OCI-LY1 (cell line): Measurements from ENCODE around the gene INTS2.
"Not testable (repeated sequence)": the region's sequence is repeated elsewhere in the genome, so short reads cannot be mapped to it uniquely, and the experiment has no call there.

Experiments
- H2AFZ ChIP-seq: fragments of 200-600 bp; sonication (generic), shearing (Covaris generic); 2 replicates; pipeline ENCODE4 v1.6.0; 2014; ENCODE audit warnings: antibody characterized with exemption, mild to moderate bottlenecking, low read length
- H3F3A ChIP-seq: fragments of 200-600 bp; sonication (generic), shearing (Covaris generic); 2 replicates; pipeline ENCODE4 v1.6.0; 2014; ENCODE audit warnings: mild to moderate bottlenecking, antibody characterized with exemption, low read length, moderate library complexity; ENCODE audit not compliant: insufficient read depth
- H3K27ac ChIP-seq: fragments of 200-600 bp; sonication (generic); 2 replicates; pipeline ENCODE4 v1.5.1; 2014; ENCODE audit warnings: low read length, mixed run types, mild to moderate bottlenecking, low read depth; ENCODE audit not compliant: poor library complexity, severe bottlenecking
- H3K27me3 ChIP-seq: fragments of 200-600 bp; sonication (generic); 2 replicates; pipeline ENCODE4 v1.6.0; 2014; ENCODE audit warnings: antibody characterized with exemption, mild to moderate bottlenecking, low read length, moderate library complexity; ENCODE audit not compliant: insufficient read depth
- H3K36me3 ChIP-seq: fragments of 200-600 bp; sonication (generic); 2 replicates; pipeline ENCODE4 v1.6.1; 2014; ENCODE audit warnings: mild to moderate bottlenecking, antibody characterized with exemption, low read length, moderate library complexity, mixed read lengths; ENCODE audit not compliant: insufficient read depth
- H3K4me1 ChIP-seq: fragments of 200-600 bp; sonication (generic); 2 replicates; pipeline ENCODE4 v1.5.1; 2014; ENCODE audit warnings: mild to moderate bottlenecking, low read length, moderate library complexity; ENCODE audit not compliant: insufficient read depth, severe bottlenecking
- H3K4me2 ChIP-seq: fragments of 200-600 bp; sonication (generic), shearing (Covaris generic); 2 replicates; pipeline ENCODE4 v1.6.1; 2014; ENCODE audit warnings: low read length
- H3K4me3 ChIP-seq: fragments of 200-600 bp; sonication (generic); 2 replicates; pipeline ENCODE4 v1.5.1; 2014; ENCODE audit warnings: low read length, low read depth, mild to moderate bottlenecking, mixed read lengths; ENCODE audit not compliant: poor library complexity, severe bottlenecking
- H3K79me2 ChIP-seq: fragments of 200-600 bp; shearing (Covaris generic); 2 replicates; pipeline ENCODE4 v1.6.1; 2016; ENCODE audit warnings: mixed run types, low read length, mixed read lengths; ENCODE audit not compliant: insufficient read depth
- H3K9ac ChIP-seq: fragments of 200-600 bp; sonication (generic), shearing (Covaris generic); 2 replicates; pipeline ENCODE4 v1.6.1; 2014; ENCODE audit warnings: mild to moderate bottlenecking, low read length, mixed read lengths
- H3K9me2 ChIP-seq: fragments of 200-600 bp; sonication (generic), shearing (Covaris generic); 2 replicates; pipeline ENCODE4 v1.6.1; 2014; ENCODE audit warnings: low read depth, mild to moderate bottlenecking, low read length, mixed read lengths
- H3K9me3 ChIP-seq: fragments of 200-600 bp; shearing (Covaris generic); 2 replicates; pipeline ENCODE4 v1.6.1; 2014; ENCODE audit warnings: low read length, mixed read lengths
- H4K20me1 ChIP-seq: fragments of 200-600 bp; sonication (generic), shearing (Covaris generic); 2 replicates; pipeline ENCODE4 v1.6.0; 2016; ENCODE audit warnings: mild to moderate bottlenecking, low read length; ENCODE audit not compliant: insufficient read depth
- EZH2 ChIP-seq: fragments of 200-600 bp; sonication (generic), shearing (Covaris generic); IDR thresholded peaks from 2 replicates; pipeline ENCODE4 v1.8.0; 2017; ENCODE audit warnings: borderline replicate concordance, mixed run types, mild to moderate bottlenecking, antibody characterized with exemption, low read length, moderate library complexity, mixed read lengths
- TF ChIP-seq, protein P1 (sequence below): fragments of 200-600 bp; sonication (generic), shearing (Covaris generic); IDR thresholded peaks from 2 replicates; pipeline ENCODE4 v1.5.1; 2017; ENCODE audit warnings: mild to moderate bottlenecking, antibody characterized with exemption, low read length, moderate library complexity, mixed read lengths

Gene INTS2

DNA sequence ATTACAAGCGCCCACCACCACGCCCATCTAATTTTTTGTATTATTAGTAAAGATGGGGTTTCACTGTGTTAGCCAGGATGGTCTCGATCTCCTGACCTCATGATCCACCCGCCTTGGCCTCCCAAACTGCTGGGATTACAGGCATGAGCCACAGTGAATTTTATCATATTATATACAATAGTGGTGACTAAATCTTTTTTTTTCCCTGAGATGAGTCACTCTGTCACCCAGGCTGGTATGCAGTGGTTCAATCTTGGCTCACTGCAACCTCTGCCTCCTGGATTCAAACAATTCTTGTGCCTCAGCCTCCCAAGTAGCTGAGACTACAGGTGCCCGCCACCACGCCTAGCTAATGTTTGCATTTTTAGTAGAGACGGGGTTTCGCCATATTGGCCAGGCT is 41.9 kb downstream of the INTS2 start:
- H3K79me2 ChIP-seq, H3K4me3 ChIP-seq: not testable (repeated sequence)
- H3K36me3 ChIP-seq, result peaks cover 55% of the 10 kb centered on the region

GRCh38 chr17:61884864-61885263 is 42.9 kb downstream of the INTS2 start:
- H3K36me3 ChIP-seq, result peaks cover 59% of the 10 kb centered on the region
- H3K9me3 ChIP-seq, result no peaks in the 10 kb centered on the region
- TF ChIP-seq, protein P1, sequence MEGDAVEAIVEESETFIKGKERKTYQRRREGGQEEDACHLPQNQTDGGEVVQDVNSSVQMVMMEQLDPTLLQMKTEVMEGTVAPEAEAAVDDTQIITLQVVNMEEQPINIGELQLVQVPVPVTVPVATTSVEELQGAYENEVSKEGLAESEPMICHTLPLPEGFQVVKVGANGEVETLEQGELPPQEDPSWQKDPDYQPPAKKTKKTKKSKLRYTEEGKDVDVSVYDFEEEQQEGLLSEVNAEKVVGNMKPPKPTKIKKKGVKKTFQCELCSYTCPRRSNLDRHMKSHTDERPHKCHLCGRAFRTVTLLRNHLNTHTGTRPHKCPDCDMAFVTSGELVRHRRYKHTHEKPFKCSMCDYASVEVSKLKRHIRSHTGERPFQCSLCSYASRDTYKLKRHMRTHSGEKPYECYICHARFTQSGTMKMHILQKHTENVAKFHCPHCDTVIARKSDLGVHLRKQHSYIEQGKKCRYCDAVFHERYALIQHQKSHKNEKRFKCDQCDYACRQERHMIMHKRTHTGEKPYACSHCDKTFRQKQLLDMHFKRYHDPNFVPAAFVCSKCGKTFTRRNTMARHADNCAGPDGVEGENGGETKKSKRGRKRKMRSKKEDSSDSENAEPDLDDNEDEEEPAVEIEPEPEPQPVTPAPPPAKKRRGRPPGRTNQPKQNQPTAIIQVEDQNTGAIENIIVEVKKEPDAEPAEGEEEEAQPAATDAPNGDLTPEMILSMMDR, result no peak
- TF ChIP-seq EZH2, result no peak
- no peak overlapping the region for H3K4me3 ChIP-seq
- no peak overlapping the region for H3K4me2 ChIP-seq
- H3K79me2 ChIP-seq, result no peaks in the 10 kb centered on the region
- no peaks in the 10 kb centered on the region for H3K27me3 ChIP-seq
- H3K27ac ChIP-seq, result no peak overlapping the region
- H4K20me1 ChIP-seq, result no peaks in the 10 kb centered on the region
- no peak overlapping the region for H3K9ac ChIP-seq
- no peak overlapping the region for H2AFZ ChIP-seq
- no peaks in the 10 kb centered on the region for H3K4me1 ChIP-seq
- no peaks in the 10 kb centered on the region for H3K9me2 ChIP-seq
- no peaks in the 10 kb centered on the region for H3F3A ChIP-seq

More for the DNA sequence above, 41.9 kb downstream of the INTS2 start:
- H3K27ac ChIP-seq, H3K9ac ChIP-seq, H3K9me3 ChIP-seq, H2AFZ ChIP-seq, H3K27me3 ChIP-seq, H3K4me2 ChIP-seq, H3F3A ChIP-seq, H4K20me1 ChIP-seq, H3K4me1 ChIP-seq, H3K9me2 ChIP-seq: not testable (repeated sequence)

GRCh38 chr17:61880589-61881102 is 47.1 kb downstream of the INTS2 start:
- Histone ChIP-seq H4K20me1 (no peaks in the 10 kb centered on the region), H3F3A (0 out of 2 replicates have a peak, but pooled peaks cover 3% of the 10 kb centered on the region), H3K9ac (no peak overlapping the region), H3K4me2 (no peak overlapping the region), H3K79me2 (no peaks in the 10 kb centered on the region), H3K36me3 (peaks cover 61% of the 10 kb centered on the region), H3K27me3 (no peaks in the 10 kb centered on the region), H2AFZ (no peak overlapping the region), H3K4me3 (no peak overlapping the region), H3K4me1 (peaks cover 3% of the 10 kb centered on the region), H3K9me3 (no peaks in the 10 kb centered on the region), H3K27ac (no peak overlapping the region), H3K9me2 (no peaks in the 10 kb centered on the region)
- TF ChIP-seq, protein P1, result no peak
- no peak for TF ChIP-seq EZH2

DNA sequence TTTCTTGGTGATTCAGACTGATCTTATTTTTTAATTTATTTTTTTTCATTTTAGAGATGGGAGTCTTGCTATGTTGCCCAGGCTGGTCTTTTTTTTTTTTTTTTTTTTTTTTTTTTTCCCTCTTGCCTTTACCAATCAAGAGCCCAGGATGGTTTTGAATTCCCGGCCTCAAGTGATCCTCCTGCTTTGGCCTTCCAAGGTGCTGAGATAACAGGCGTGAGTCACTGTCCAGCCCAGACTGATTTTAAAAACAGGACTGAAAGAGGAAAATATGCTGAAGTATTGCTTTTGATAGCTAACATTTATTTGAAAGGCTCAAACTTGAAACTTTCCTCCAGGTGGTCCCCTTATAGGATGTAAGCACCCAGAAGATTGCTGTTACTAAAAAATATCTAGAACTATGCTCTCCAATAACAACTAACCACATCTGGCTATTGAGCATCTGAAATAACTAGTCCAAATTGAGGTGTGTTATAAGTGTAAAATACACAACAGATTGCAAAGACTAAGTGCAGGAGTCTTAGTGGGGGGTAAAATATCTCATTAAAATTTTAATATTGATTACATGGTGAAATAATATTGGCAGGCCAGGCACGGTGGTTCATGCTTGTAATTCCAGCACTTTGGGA is 48.7 kb downstream of the INTS2 start:
- no peaks in the 10 kb centered on the region for H3K9me3 ChIP-seq
- H3K27ac ChIP-seq, result no peak overlapping the region
- H3K4me1 ChIP-seq, result peaks cover 7% of the 10 kb centered on the region
- no peak overlapping the region for H3K9ac ChIP-seq
- no peaks in the 10 kb centered on the region for H4K20me1 ChIP-seq
- H3K4me3 ChIP-seq, result no peak overlapping the region
- no peaks in the 10 kb centered on the region for H3K9me2 ChIP-seq
- H3K4me2 ChIP-seq, result no peak overlapping the region
- 0 out of 2 replicates have a peak, but pooled peaks cover 3% of the 10 kb centered on the region for H3F3A ChIP-seq
- H3K79me2 ChIP-seq, result no peaks in the 10 kb centered on the region
- no peaks in the 10 kb centered on the region for H3K27me3 ChIP-seq
- TF ChIP-seq EZH2, result no peak
- TF ChIP-seq, protein P1, result no peak
- H2AFZ ChIP-seq, result no peak overlapping the region
- H3K36me3 ChIP-seq, result peaks cover 59% of the 10 kb centered on the region
